GM18858 (cell line): ENCODE measurements around the gene ZNF185.

Experiments
- ATAC-seq: cut with Tn5 transposase; IDR thresholded peaks from one replicate; pipeline ENCODE4 v1.9.1; 2021; ENCODE audit not compliant: unreplicated experiment

The ZNF185 gene

DNA sequence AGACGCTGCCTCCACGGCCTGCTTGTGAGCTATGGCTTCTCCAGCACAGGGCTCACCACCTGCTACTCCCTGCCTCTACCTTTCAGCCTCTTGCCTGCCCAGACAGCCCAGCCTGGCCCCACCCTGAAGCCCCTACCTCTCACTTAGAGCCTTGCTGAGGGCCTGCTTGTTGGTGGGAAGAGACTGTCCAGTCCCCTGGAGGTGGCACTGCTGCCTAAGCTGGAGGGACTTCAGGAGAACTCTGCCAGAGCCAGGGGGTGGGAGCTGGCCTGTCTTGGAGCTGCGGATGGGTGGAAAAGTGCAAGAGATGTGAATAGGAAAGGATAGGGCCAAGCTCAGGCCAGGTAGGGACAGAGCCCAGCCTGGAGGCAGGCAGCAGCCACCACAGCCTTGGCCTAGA, 2.7 kb upstream of the ZNF185 start:
- ATAC-seq, result no peak

DNA sequence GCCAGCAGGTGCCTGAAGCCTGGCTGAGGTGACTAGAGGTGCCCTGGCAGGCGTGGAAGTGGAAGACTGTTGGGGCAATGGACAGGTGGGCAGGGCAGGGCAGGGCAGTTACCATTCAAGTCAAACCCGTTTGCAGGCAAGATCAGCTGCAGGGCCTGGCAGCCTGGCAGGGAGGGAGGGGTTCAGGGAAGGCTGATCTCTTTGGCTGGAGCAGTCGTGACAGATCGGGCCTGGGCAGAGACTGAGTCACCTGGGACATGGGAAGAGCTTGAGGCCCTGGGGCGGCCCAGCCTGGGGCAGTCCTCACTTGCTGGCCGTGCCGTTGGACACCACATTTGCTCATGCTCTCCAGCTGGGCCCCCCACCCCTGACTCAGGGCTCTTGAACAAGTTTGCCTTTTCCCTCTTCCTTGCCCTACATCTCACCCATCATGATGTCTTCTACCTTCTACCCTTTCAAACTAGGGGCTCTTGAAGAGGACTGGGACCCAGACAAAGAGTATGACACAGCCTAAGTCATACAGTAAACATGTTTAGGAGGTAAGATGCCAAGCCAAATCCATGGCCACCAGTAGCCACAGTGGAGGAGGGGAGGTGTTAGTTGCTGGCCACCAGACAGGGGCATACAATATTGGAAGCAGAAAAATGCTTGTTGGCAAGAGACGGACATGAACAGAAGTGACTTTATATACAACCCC, 2.0 kb upstream of the ZNF185 start:
- no peak for ATAC-seq

DNA sequence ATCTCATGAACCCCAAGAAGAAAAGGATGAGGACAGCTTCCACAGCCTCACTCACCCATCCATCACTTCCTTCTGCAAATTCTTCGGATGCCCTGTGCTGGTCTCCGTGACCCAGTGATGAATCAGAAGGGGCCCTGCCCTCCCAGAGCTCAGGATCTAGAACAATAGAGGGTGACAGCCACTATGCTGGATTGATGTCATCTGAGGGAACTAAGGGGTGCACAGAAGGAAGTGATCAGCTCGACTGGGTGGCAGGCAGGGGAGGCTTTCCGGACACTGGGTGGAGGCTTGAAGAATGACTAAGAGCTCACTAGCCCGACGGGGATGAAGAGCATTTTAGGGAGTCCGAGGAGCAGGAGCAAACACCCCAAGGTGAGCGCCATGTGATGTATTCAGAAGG, 1.4 kb upstream of the ZNF185 start:
- no peak for ATAC-seq

DNA sequence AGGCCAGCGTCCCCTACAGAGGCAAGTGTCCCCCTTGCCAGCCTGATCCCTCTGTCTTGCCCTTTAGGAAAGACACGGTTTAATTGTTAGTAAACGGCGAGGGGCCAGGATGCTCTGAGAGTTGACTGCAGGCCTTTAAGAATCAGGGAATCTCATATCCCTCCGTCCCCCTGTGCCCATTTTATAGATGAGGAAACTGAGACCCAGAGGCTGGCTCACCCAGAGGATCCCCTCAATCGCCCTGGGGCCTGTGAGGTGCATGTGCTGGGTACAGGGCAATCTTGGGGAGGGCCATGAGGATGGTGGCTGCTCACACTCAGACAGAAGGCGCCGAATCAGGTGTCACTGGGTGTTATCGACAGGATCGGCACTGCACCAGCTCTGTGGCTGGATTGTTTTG, 575 bp downstream of the ZNF185 start:
- ATAC-seq, result no peak

DNA sequence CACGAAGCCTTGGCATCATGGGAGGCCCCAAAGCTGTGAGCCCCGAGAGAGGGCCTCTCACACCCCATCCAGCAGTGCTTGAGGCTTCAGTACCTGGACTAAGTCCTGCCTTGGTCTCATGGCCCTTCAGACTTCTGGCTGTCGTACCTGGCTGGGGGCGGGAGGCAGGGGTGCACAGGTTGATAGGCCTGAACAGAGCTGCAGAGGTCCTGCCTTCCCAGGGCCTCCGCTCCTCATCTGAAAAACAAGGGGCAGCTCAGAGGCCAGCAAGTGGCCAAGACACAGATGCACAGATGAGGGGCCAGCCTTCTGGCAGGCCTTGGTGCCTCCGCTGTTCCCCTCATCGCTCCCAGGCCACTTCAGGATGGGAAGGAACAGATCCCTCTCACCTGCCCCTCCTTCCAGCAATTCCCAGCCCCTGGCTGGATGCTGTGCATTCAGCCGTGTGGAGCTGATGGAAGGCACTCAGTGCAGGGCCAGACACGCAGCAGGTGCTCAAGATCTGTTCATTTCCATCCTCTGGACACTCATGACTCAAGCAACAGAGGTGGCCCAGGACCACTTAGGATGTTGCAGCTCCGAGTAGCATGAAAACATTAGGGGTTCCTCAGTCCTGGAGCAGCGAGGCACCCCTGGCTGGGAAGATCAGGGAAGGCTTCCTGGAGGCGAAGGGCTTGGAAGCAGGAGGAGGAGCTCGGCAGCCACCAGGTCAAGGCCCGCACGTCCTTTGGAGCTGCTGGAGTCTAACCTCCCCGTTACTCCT, 1.4 kb downstream of the ZNF185 start:
- no peak for ATAC-seq

DNA sequence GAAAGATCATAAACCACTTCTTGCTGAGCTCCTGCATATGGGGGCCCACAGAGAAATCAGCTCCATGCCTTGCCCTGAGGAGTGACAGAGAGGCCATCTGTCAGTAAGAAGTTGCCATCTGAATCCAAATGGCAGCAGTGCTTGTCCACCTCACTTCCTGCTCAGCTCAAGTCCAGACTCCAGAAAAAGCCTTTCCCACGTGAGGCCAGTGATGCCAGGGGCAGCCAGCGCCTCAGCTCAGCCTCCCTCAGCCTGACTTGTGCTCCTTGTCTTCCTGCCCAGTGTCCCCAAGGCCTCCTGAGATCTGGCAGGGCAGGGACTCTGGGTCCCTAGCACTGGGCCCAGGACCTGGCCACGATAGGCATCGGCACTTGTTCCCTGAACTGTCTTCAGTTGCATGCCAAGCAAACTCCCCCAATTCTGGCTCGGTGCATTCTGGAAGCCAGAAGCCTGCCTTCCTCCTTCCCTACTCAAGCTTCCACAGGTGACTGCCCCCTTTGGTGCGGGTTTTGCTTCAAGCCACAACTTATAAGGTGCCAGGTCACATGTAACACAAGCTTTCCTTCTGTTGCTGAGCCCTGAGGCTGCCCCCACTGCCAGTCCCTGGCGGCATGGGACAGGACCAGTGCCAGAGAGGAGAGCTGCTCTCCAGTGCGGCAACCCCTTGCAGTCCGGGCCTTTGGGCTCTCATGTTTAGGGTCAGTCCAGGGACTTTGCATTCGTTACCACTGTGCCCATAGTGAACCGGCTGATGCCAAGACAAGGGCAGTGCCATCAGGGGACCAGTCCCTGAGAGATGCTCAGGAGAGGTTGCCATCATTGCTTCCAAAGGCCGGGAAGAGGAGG, 2.2 kb downstream of the ZNF185 start:
- ATAC-seq, result no peak

DNA sequence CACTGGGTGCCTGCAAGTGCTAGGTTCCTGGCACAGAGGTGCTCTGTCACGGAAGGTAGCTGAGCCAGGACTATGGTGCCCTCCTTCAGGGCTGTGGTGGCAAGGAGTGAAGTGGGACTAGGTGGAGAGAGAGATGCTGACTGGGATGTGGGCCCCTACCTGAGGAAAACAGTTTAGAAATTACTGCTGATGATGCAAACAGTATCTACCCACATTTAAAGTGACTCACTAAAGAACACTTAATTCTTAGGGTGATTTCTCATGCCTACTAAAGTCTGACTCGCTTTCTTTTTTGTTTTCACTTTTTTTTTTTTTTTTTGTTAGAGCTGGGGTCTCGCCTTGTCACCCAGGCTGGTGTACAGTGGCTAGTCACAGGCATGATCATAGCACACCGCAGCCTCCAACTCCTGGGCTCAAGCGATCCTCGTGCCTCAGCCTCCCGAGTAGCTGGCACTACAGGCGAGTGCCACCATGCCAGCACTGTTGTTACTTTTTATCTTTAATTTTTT, 3.1 kb downstream of the ZNF185 start:
- no peak for ATAC-seq

DNA sequence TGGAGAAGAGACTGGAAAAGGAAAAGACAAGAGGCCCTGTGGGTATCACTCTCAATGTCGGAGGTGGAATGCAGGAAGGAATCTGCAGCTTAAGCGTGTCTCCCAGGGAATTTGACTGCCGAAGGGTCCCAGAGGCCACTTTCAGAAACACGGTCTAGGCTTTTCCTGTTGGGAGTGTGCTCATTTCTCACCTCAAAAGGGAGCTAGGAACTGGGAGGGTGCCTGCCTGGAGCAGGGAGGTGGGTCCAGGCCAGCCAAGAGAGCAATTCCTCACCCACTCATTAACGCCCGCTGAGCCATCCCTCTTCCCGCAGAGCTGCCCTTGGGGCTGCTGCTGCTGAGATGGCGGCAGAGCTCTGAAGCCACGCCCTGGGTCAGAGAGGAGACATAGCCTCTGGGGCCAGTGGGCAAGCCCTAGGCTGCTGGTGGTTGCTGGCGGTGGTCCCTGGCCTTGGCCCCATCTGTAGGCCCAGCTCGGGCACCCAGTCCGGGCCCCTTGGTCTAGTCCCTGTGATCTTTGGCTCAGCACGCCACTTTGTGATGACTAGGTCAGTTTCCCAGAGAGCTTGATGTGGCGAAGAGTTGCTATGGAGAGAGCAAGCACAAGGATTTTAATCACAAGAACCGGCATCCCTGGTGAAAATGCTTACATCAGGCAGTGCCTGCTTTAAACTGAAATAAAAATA, 4.1 kb downstream of the ZNF185 start:
- ATAC-seq, result no peak

DNA sequence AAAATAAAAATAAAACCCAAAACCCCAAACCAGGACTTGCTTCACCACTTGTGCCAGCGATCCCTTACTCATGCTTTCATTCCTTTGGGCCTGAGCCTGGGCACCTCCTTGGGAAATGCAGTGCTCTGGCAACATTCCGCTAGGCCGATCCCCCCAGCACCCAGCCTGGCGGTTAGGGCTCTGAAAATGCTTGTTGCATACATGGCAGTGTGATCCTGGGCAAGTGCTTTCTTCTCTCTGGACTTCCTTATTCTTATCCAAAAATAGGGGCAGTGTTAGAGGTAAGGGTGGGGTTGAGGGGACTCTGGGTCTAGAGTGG, 4.6 kb downstream of the ZNF185 start:
- ATAC-seq, result no peak

DNA sequence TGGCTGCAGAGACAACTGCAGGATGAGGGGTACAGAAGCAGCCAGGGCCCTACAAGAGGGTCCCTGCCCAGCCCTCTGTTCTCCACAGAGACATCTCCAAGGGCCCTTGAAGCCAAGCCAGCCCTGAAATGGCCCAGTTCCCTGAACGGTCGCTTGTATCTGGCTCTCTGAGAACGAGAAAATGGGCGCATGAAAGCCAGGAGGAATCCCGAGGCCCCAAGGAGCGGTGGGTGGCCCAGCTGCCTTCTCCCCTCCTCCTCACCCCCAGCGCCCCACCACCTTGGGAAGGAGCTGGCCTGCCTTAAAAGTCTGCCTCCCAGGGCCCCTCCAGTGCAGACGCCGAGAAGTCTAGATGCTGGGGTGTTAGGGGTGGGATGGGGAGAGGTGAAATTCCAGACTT, 5.7 kb downstream of the ZNF185 start:
- ATAC-seq, result no peak

DNA sequence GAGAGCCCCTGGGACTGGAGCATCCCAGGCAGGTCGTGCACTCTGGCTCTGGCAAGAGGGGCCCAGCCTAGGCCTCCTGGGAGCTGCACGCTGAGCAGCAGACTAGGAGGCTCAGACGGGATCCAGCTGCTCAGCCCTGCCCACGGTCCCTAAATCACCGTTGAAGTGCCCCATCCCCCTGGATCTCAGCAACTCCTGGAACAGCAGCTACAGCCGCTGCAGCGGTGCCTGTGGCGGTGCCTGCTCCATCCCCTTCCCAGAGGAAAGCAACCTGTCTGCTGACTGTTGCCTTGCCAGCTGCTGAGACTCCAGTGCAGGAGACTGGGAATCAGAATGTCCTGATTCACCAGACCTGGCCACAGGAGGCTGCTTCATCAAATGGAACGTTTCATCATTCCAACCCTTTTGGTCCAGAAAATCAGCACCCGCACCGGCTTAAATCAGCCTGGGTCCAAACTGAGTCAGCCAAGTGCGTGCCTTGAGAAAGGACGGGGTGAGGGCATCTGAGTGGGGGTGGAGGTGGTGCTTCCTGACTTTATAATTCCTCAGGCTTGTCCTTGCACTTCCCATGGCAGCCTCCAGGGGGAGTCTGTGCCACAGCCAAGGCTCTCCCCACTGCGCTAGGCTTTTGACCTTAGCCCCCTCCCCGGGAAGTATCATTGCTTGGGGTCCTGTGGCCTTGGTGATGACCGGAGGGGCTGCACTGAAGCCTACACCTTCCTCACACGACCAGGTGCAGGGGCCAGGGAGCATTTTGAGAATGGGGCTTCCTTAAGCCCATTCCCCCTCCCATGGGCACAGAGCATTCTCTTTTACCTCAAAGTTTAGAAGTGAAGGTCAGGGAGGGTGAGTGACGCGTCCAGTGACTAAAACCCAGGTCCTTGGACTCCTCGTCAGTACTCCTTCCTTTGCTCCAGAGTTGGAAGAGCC, 6.5 kb downstream of the ZNF185 start:
- no peak for ATAC-seq

DNA sequence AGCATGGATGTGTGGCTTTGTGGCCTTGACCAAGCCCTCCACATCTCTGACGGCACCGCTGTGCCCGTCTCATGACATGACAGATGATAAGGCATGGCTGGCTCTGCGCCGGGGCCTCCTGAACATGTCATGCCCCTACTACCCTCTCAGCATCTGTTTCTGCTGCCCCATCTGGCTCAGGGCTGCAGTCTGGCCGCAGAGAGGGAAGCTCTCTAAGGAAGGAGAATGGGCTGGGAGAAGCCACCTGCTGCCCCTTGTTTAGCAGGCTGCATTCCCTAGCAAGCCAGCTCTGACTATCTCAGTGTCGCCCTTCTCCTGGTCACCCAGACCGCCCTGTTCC, 7.2 kb downstream of the ZNF185 start:
- ATAC-seq, result no peak

DNA sequence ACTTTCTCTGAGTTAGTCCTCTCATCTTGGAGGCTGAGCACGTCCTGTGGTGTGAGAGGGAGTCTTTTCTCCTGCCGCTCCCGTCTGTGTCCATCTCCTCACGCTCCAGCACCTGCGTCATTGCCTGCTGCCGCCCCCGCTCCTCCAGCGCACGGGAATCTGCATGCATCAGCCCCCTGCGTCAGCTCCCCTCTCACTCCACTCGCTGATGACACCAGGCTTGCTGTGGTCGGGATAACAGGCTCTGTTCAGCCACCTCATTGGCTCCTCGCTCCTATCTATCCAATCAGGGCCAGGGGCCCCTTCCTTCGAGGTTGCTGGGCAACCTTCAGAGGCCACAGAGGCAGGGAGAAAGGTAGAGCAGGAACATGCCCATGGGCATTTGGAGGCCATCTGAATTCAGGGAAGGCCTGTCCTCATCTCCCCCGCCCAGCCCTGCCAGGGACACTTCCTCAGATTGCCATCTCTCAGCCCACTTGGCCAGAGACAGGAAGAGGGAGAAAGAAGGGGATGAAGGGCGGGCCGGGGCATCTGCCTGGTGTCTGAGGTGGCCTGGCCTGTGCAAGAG, 9.3 kb downstream of the ZNF185 start:
- ATAC-seq, result no peak

DNA sequence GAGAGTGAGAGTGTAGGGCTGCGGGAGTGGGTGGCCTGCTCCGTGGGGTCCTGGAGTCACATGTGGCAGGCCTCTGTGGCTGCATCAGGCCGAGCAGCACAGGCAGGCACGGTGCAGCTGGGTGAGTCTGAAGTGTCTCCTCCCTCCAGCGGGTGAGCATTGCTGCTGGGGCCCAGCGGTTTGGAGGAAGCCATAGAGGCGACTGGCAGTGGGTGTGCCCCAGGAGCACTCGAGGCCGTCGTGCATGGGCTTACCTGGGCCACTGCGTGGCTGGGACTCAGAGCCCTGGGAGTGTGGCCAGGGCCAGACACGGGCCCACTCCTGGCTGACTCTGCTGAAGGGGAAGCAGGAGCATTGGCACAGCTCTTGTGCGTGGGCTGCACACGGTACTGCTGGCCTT, 10.6 kb downstream of the ZNF185 start:
- no peak for ATAC-seq

DNA sequence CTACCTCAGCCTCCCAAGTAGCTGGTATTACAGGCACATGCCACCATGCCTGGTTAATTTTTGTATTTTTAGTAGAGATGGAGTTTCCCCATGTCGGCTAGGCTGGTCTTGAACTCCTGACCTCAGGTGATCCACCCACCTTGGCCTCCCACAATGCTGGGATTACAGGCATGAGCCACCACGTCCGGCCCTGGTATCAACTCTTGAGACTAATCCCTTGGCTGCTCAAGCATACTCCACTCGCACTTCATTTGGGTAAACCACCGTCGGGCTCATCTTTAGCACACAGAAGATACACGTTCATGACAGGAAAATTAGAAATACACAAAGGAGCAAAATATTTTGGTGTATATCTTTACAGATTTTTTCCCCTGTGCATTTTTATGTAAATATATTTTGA, 12.2 kb downstream of the ZNF185 start:
- ATAC-seq, result peak; percentile 79

DNA sequence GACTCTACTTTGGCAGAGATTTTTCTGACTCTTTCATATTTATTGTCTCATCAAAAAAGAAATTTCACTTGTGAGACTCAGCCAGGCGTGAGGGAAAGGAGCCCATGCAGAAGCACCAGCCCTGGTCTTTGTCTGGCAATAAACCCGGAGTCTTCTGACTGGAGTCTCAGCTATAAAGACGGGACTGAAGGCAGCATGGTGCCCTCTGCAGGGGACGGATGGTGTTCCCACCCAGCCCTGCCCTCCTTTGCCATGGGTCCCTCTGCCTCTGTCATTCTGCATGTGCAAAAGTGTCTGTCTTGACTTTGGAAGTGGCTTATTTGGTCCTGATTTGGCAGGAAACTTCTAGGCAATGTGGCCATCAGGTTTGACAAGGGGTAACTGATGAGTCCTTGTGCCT, 14.2 kb downstream of the ZNF185 start:
- no peak for ATAC-seq

DNA sequence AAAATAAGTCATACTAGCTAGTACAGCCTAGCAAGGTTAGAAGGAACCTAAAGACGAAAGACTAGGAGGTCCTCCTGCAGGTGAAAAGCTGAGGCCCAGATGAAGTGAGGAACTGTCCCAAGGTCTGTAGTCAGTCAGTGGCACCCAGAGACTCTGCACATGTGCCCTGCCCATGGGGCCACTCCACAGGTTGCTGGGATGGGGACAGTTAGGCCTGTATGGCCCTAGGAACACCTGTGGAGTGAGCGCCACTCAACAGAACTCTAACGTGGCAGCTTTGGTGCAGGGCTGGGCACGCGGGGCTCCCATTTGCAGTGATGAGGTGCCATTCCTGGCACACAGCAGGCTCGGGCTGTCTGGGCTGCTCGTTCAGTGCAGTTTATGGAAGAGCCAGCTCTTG, 14.8 kb downstream of the ZNF185 start:
- ATAC-seq, result no peak

DNA sequence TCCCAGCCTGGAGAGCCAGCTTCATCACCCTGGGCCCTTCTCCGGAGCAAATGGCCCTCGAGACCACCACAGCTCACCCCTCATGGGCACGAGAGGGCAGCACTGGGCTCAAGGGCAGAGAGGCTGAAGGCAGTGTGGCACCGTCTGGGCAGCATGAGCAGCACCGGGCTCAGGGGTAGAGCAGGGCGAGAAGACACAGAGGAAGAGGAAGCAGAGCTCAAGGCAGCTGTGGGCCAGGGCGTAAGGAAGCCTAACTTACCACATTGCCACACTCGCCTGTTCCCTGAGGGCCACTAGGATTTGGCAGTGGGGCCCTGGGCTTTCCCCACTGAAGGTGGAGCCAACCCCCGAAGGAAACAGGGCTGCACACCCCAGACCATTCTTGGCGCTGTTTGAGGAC, 15.5 kb downstream of the ZNF185 start:
- ATAC-seq, result no peak

DNA sequence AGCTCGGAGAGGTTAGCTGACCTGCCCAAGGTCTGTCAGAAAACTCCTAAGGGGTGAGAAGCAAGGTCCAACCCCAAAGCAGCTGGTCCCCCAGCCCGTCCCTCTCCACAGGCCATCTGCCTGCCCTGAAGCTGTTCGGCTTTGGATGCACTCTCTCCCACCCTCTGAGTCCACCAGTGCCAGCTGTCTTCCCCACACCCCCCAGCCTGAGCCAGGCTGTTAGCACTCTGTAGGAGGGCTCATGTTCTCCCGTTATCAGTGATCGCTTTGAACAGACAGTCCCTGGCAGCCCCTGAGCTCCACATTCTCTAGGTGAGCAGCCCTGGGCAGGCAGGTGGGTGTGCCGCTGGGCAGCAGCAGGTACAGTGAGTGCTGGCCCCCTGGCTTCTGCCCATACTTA, 16.0 kb downstream of the ZNF185 start:
- no peak for ATAC-seq
